Measurements from ENCODE around the gene ARHGAP6. TPM values are rescaled to one million over a fixed set of nuclear protein-coding genes. Genes with fewer than 3 reads are reported as not detected.

ARHGAP6 gene
- polyA plus RNA-seq, 3 donors: 0.31 to 1.1 (median 0.40) TPM

- Histone ChIP-seq H3K9me3 (replicated peaks in 1 of 2; ENCODE audit: control insufficient read depth in 1 of 2, insufficient read depth in 1 of 2, low read length in 2 of 2) (no peaks in the 10 kb centered on the region), H3K27ac (ENCODE audit: low read depth in 1 of 2, low read length in 2 of 2) (no peak overlapping the region), H2AFZ (ENCODE audit: insufficient read depth, low read depth, low read length, poor library complexity, severe bottlenecking) (no peak overlapping the region), H3K4me2 (replicated peaks; ENCODE audit: extremely low read depth, low read length, poor library complexity, severe bottlenecking) (no peak overlapping the region), H3K4me3 (replicated peaks in 1 of 3; ENCODE audit: low read depth in 2 of 3, low read length in 3 of 3) (no peak overlapping the region), H3K9ac (ENCODE audit: insufficient read depth, low read length, poor library complexity, severe bottlenecking) (no peak overlapping the region), H3K36me3 (replicated peaks in 1 of 2; ENCODE audit: control insufficient read depth in 1 of 2, insufficient read depth in 2 of 2, low read length in 2 of 2) (no peaks in the 10 kb centered on the region), H3K4me1 (ENCODE audit: control insufficient read depth in 1 of 2, insufficient read depth in 2 of 2, low read length in 2 of 2) (no peaks in the 10 kb centered on the region), H3K27me3 (ENCODE audit: control insufficient read depth in 2 of 2, insufficient read depth in 2 of 2, low read length in 2 of 2) (no peaks in the 10 kb centered on the region), H3K79me2 (ENCODE audit: insufficient read depth, low read length) (no peaks in the 10 kb centered on the region), H4K20me1 (ENCODE audit: insufficient read depth, low read length) (no peaks in the 10 kb centered on the region)
- Mint-ChIP-seq H3K27ac (no peak overlapping the region), H3K9me3 (peaks cover 0 to 3% (median 2%) of the 10 kb centered on the region in 7 donors), H3K36me3 (no peaks in the 10 kb centered on the region), H3K27me3 (ENCODE audit: low read depth in 3 of 3) (peaks cover 0 to 2% (median 0%) of the 10 kb centered on the region in 3 donors), H3K4me3 (no peak overlapping the region), H3K4me1 (no peaks in the 10 kb centered on the region)
- DNase-seq: no peak
- intact Hi-C loops (cut with micrococcal nuclease): no loop called here
- TF ChIP-seq CTCF (IDR thresholded peaks at IDR 0.05): no peak
- no CpG with 5 or more reads among the region's 2 CpGs for WGBS (ENCODE audit: insufficient coverage)
Measured at GRCh38 chrX:11688201-11688600, 22.5 kb upstream of the ARHGAP6 start.

GRCh38 chrX:11687157-11687556, 21.4 kb upstream of the ARHGAP6 start:
- Mint-ChIP-seq H3K36me3 (no peaks in the 10 kb centered on the region), H3K4me1 (no peaks in the 10 kb centered on the region), H3K4me3 (no peak overlapping the region), H3K27me3 (ENCODE audit: low read depth in 3 of 3) (peaks cover 0 to 2% (median 0%) of the 10 kb centered on the region in 3 donors), H3K27ac (no peak overlapping the region), H3K9me3 (peaks cover 0 to 2% (median 0%) of the 10 kb centered on the region in 7 donors)
- H3K79me2 ChIP-seq (ENCODE audit: insufficient read depth, low read length): no peaks in the 10 kb centered on the region
- no peaks in the 10 kb centered on the region for H3K36me3 ChIP-seq (replicated peaks in 1 of 2; ENCODE audit: control insufficient read depth in 1 of 2, insufficient read depth in 2 of 2, low read length in 2 of 2)
- H3K4me2 ChIP-seq (replicated peaks; ENCODE audit: extremely low read depth, low read length, poor library complexity, severe bottlenecking): no peak overlapping the region
- H3K9me3 ChIP-seq (replicated peaks in 1 of 2; ENCODE audit: control insufficient read depth in 1 of 2, insufficient read depth in 1 of 2, low read length in 2 of 2): no peaks in the 10 kb centered on the region
- no peak for TF ChIP-seq CTCF (IDR thresholded peaks at IDR 0.05)
- H3K27me3 ChIP-seq (ENCODE audit: control insufficient read depth in 2 of 2, insufficient read depth in 2 of 2, low read length in 2 of 2): no peaks in the 10 kb centered on the region
- no peaks in the 10 kb centered on the region for H4K20me1 ChIP-seq (ENCODE audit: insufficient read depth, low read length)
- 100% methylated on average over 1 of the region's 2 CpGs for WGBS (ENCODE audit: insufficient coverage)
- intact Hi-C loops (cut with micrococcal nuclease): no loop called here
- DNase-seq: no peak
- no peak overlapping the region for H3K27ac ChIP-seq (ENCODE audit: low read depth in 1 of 2, low read length in 2 of 2)
- no peak overlapping the region for H3K4me3 ChIP-seq (replicated peaks in 1 of 3; ENCODE audit: low read depth in 2 of 3, low read length in 3 of 3)
- H3K4me1 ChIP-seq (ENCODE audit: control insufficient read depth in 1 of 2, insufficient read depth in 2 of 2, low read length in 2 of 2): no peaks in the 10 kb centered on the region
- no peak overlapping the region for H3K9ac ChIP-seq (ENCODE audit: insufficient read depth, low read length, poor library complexity, severe bottlenecking)
- no peak overlapping the region for H2AFZ ChIP-seq (ENCODE audit: insufficient read depth, low read depth, low read length, poor library complexity, severe bottlenecking)
